Measurements from ENCODE around the gene EEF1A1. TPM values are rescaled to one million over a fixed set of nuclear protein-coding genes. Genes with fewer than 3 reads are reported as not detected.
A peak's percentile ranks its signal among the peaks of the same experiment; 100 is the strongest.
"Not testable (repeated sequence)": the region's sequence is repeated elsewhere in the genome, so short reads cannot be mapped to it uniquely, and the experiment has no call there.

The EEF1A1 gene
- total and polyA plus RNA-seq, 2 experiments from 2014 or later, result 3,887 to 14,561 TPM

GRCh38 chr6:73548458-73549446 lies 27.9 kb upstream of the EEF1A1 start:
- DNase-seq, result peak; percentile 26

GRCh38 chr6:73547036-73547435 lies 26.2 kb upstream of the EEF1A1 start:
- no peaks in the 10 kb centered on the region for H3K27me3 ChIP-seq (replicated peaks; ENCODE audit: insufficient read depth)
- TF ChIP-seq EZH2 (IDR thresholded peaks at IDR 0.05; ENCODE audit: insufficient read depth, poor library complexity, severe bottlenecking) (no peak), EZH2phosphoT487 (IDR thresholded peaks at IDR 0.05; ENCODE audit: insufficient read depth, low read depth) (no peak)
- no peaks in the 10 kb centered on the region for H3K9me2 ChIP-seq (ENCODE audit: insufficient read depth)
- H3K4me1 ChIP-seq (ENCODE audit: insufficient read depth), result no peaks in the 10 kb centered on the region
- no peak overlapping the region for H2AFZ ChIP-seq
- no peaks in the 10 kb centered on the region for H3K79me2 ChIP-seq (ENCODE audit: insufficient read depth)
- H4K20me1 ChIP-seq (ENCODE audit: insufficient read depth), result no peaks in the 10 kb centered on the region
- no peak for DNase-seq
- no peaks in the 10 kb centered on the region for H3K36me3 ChIP-seq (ENCODE audit: low read depth)
- 93 to 94% methylated on average over 1 of the region's 1 CpG for WGBS, 2 experiments (ENCODE audit: low coverage in 1 of 2, low lambda C conversion rate in 2 of 2, missing lambda C conversion rate in 2 of 2)
- no peak overlapping the region for H3K4me2 ChIP-seq (ENCODE audit: unreplicated experiment)
- H3K9me3 ChIP-seq (ENCODE audit: low read depth), result no peaks in the 10 kb centered on the region
- no peak overlapping the region for H3K9ac ChIP-seq
- H3F3A ChIP-seq (ENCODE audit: insufficient read depth), result no peaks in the 10 kb centered on the region
- in situ Hi-C loops (cut with MboI), result no loop called here
- no peak overlapping the region for H3K27ac ChIP-seq
- no peak overlapping the region for H3K4me3 ChIP-seq

More at GRCh38 chr6:73548458-73549446, 27.9 kb upstream of the EEF1A1 start:
- no peak overlapping the region for H3K9ac ChIP-seq
- H3F3A ChIP-seq (ENCODE audit: insufficient read depth), result no peaks in the 10 kb centered on the region
- H3K4me2 ChIP-seq (ENCODE audit: unreplicated experiment), result no peak overlapping the region
- no peaks in the 10 kb centered on the region for H3K9me2 ChIP-seq (ENCODE audit: insufficient read depth)
- in situ Hi-C loops (cut with MboI), result no loop called here
- no peaks in the 10 kb centered on the region for H3K27me3 ChIP-seq (replicated peaks; ENCODE audit: insufficient read depth)
- H2AFZ ChIP-seq, result 0 out of 2 replicates have a peak overlapping the region, but pooled peaks have one; percentile 10
- no peaks in the 10 kb centered on the region for H3K4me1 ChIP-seq (ENCODE audit: insufficient read depth)
- H3K36me3 ChIP-seq (ENCODE audit: low read depth), result no peaks in the 10 kb centered on the region
- WGBS, 2 experiments (ENCODE audit: low coverage in 1 of 2, low lambda C conversion rate in 2 of 2, missing lambda C conversion rate in 2 of 2), result 57 to 63% methylated on average over 11 to 12 of the region's 12 CpGs
- H3K4me3 ChIP-seq, result no peak overlapping the region
- no peak overlapping the region for H3K27ac ChIP-seq
- H4K20me1 ChIP-seq (ENCODE audit: insufficient read depth), result no peaks in the 10 kb centered on the region
- no peaks in the 10 kb centered on the region for H3K79me2 ChIP-seq (ENCODE audit: insufficient read depth)
- no peak for TF ChIP-seq EZH2 (IDR thresholded peaks at IDR 0.05; ENCODE audit: insufficient read depth, poor library complexity, severe bottlenecking)
- TF ChIP-seq EZH2phosphoT487 (IDR thresholded peaks at IDR 0.05; ENCODE audit: insufficient read depth, low read depth), result no peak
- no peaks in the 10 kb centered on the region for H3K9me3 ChIP-seq (ENCODE audit: low read depth)

- no peak overlapping the region for H3K27ac ChIP-seq
- H3K36me3 ChIP-seq (ENCODE audit: low read depth), result no peaks in the 10 kb centered on the region
- TF ChIP-seq EZH2phosphoT487 (IDR thresholded peaks at IDR 0.05; ENCODE audit: insufficient read depth, low read depth), result no peak
- TF ChIP-seq EZH2 (IDR thresholded peaks at IDR 0.05; ENCODE audit: insufficient read depth, poor library complexity, severe bottlenecking), result no peak
- no peak overlapping the region for H3K4me2 ChIP-seq (ENCODE audit: unreplicated experiment)
- DNase-seq, result no peak
- no peak overlapping the region for H3K9ac ChIP-seq
- in situ Hi-C loops (cut with MboI), result no loop called here
- no peaks in the 10 kb centered on the region for H3K27me3 ChIP-seq (replicated peaks; ENCODE audit: insufficient read depth)
- 82 to 90% methylated on average over 5 of the region's 5 CpGs for WGBS, 2 experiments (ENCODE audit: low coverage in 1 of 2, low lambda C conversion rate in 2 of 2, missing lambda C conversion rate in 2 of 2)
- H3K9me2 ChIP-seq (ENCODE audit: insufficient read depth), result no peaks in the 10 kb centered on the region
- no peaks in the 10 kb centered on the region for H3K79me2 ChIP-seq (ENCODE audit: insufficient read depth)
- no peak overlapping the region for H2AFZ ChIP-seq
- no peaks in the 10 kb centered on the region for H3K9me3 ChIP-seq (ENCODE audit: low read depth)
- no peaks in the 10 kb centered on the region for H3F3A ChIP-seq (ENCODE audit: insufficient read depth)
- no peaks in the 10 kb centered on the region for H4K20me1 ChIP-seq (ENCODE audit: insufficient read depth)
- H3K4me1 ChIP-seq (ENCODE audit: insufficient read depth), result no peaks in the 10 kb centered on the region
- no peak overlapping the region for H3K4me3 ChIP-seq
Observed at GRCh38 chr6:73542891-73543290, 22.1 kb upstream of the EEF1A1 start.

GRCh38 chr6:73542481-73542880 lies 21.6 kb upstream of the EEF1A1 start:
- H3K9me3 ChIP-seq (ENCODE audit: low read depth); H3K4me1 ChIP-seq (ENCODE audit: insufficient read depth); H3K9ac ChIP-seq; in situ Hi-C loops (cut with MboI); H3K4me3 ChIP-seq; H3K27me3 ChIP-seq (replicated peaks; ENCODE audit: insufficient read depth); H3K4me2 ChIP-seq (ENCODE audit: unreplicated experiment); H3K27ac ChIP-seq; H3K9me2 ChIP-seq (ENCODE audit: insufficient read depth); H2AFZ ChIP-seq; H4K20me1 ChIP-seq (ENCODE audit: insufficient read depth); H3K79me2 ChIP-seq (ENCODE audit: insufficient read depth); H3F3A ChIP-seq (ENCODE audit: insufficient read depth); DNase-seq; H3K36me3 ChIP-seq (ENCODE audit: low read depth): not testable (repeated sequence)
- 79 to 83% methylated on average over 3 of the region's 3 CpGs for WGBS, 2 experiments (ENCODE audit: low coverage in 1 of 2, low lambda C conversion rate in 2 of 2, missing lambda C conversion rate in 2 of 2)
